ENCODE results near the gene BTBD7.
"Not testable (repeated sequence)": the region's sequence is repeated elsewhere in the genome, so short reads cannot be mapped to it uniquely, and the experiment has no call there.

Gene BTBD7

DNA sequence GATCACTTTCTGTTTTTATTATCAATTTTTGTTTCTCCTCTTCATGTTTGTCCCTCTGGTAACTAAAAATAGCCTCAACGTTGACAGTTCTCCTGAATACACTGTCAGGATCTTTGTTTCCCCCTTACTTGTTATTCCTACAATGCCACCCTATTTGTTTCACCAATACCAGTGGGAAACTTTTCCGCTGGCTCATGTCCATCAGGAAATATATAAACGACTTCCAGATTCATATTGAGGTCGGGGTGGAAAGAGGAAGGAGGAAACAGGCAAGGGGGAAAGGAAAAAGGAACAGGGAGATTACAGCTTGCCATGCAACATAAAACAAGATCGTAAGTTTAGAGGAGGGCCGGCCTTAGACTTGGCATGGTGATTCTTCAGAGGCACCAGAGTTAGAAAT is 61.7 kb downstream of the BTBD7 start:
- DNase-seq: no peak
- TF ChIP-seq GATA1 (IDR thresholded peaks at IDR 0.05; ENCODE audit: low read depth, low read length) (no peak), POLR2A (IDR thresholded peaks at IDR 0.05; ENCODE audit: low read length) (no peak)

DNA sequence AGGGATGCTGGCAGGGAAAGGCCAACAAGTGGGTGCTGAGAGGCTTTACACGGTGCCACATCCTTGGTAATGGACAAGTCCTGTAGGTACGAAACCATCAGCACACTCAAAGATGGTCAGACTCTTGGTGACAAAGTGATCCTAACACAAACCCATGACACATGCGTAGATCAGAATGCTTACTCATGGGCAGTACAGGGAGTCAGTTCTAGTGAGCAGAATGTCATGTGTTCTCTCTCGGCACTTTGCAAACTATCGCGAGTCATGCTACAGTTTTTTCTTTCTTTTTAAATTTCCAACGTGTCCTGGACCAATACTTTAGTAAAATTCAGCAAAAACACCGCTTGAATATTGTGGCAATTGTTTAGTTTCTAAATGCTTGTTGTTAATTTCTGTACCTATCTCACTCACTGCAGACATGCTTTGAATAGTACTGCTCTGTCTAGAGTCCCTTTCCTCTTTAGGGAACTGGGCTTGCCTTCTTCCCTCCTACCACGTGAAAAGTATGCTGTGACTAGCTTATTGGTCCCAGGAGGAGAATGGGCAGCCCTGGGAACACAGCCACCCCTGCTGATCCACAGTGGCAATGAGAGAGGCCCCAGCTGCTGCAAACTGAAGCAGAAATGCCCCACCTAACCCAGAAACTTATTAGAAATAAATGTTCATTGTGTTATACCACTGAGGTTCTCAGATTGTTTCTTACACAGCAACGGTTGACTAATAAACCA is 63.3 kb downstream of the BTBD7 start:
- TF ChIP-seq POLR2A (IDR thresholded peaks at IDR 0.05; ENCODE audit: low read length) (no peak), GATA1 (IDR thresholded peaks at IDR 0.05; ENCODE audit: low read depth, low read length) (no peak)
- peak; percentile 73 to 81 for DNase-seq

DNA sequence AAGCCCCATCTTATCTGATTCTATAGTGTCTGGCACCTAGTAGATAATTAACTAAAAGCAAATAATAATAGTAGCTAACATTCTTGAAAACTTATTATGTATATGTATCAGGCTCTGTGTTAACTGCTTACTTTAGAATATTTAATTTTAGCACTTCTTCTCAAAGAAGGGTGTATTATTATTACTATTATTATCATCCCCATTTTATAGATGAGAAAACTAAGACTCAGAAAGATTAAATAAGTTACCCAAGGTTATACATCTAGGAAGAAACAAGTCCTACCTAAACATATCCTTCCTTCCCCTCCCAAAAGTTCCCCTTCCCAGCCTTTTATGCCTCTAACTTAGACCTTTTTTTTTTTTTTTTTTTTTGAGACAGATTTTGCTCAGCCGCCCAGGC is 64.4 kb downstream of the BTBD7 start:
- no peak for TF ChIP-seq GATA1 (IDR thresholded peaks at IDR 0.05; ENCODE audit: low read depth, low read length)
- no peak for TF ChIP-seq POLR2A (IDR thresholded peaks at IDR 0.05; ENCODE audit: low read length)
- no peak for DNase-seq

DNA sequence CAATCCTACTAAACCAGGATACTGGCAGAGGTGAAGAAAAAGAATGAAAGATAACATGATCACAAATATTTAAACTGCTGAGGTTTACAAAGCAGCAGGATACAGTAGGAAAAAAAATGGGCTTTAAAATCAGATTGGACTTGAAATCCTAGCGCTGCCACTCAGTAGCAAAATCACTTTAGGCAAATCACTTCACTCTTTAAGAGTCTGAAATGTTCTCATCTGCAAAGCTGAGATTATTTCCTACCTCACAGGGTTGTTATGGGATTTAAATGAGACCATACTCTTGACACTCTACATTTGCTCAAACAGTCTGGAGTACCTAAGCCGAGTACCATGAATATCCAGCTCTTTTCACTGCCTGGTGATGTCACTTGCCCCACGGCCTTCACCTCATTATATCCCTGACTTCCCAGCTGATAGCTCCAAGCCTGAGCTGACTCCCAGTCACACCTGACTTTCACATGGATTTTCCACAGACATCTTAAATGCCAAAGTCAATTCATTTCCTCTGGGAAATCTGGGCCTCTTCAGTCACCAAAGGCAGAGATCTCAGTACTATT is 65.6 kb downstream of the BTBD7 start:
- no peak for TF ChIP-seq GATA1 (IDR thresholded peaks at IDR 0.05; ENCODE audit: low read depth, low read length)
- no peak for TF ChIP-seq POLR2A (IDR thresholded peaks at IDR 0.05; ENCODE audit: low read length)

DNA sequence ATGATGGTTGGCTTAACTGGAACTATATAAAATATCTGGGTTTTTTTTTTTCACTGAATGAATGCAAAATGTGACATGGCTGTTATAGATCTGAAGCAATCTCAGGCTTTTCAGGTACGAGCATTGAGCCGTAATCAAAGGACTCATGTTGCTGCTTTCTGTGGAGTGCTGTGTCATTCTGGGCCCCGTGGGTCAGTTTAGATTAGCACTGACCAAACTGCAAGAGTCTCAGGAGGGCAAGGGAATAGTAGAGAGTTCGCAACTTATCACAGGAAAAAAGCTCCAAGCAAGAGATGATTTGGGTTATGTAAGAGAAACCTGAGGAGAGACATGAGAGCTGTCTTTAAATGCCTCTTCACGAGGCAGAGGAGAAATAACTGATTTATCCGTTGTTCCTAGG is 66.7 kb downstream of the BTBD7 start:
- peak; percentile 61 to 65 for DNase-seq
- no peak for TF ChIP-seq GATA1 (IDR thresholded peaks at IDR 0.05; ENCODE audit: low read depth, low read length)
- no peak for TF ChIP-seq POLR2A (IDR thresholded peaks at IDR 0.05; ENCODE audit: low read length)

More for the DNA sequence above, 65.6 kb downstream of the BTBD7 start:
- peak in 1 of 2 experiments; percentile 12 for DNase-seq

DNA sequence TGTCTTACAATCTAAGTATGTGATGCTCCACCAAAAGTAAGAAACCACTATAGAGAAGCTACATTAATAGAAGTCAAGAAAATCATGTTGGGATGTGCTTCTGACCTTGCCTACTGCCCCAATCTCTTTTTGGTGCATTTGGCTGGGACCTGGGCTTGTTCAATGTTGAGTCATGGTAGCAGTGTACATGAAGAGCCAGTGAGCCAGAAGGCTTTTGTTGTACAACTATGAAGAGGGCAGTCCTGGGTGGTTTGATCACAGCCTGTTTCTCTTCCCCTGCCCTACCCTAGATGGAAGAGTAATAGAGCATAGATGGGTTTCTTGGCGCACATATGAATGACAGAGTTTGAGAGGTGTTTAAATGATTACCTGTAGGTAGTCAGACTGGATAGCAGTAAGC is 69.4 kb downstream of the BTBD7 start:
- no peak for DNase-seq
- TF ChIP-seq POLR2A (IDR thresholded peaks at IDR 0.05; ENCODE audit: low read length): no peak
- no peak for TF ChIP-seq GATA1 (IDR thresholded peaks at IDR 0.05; ENCODE audit: low read depth, low read length)

DNA sequence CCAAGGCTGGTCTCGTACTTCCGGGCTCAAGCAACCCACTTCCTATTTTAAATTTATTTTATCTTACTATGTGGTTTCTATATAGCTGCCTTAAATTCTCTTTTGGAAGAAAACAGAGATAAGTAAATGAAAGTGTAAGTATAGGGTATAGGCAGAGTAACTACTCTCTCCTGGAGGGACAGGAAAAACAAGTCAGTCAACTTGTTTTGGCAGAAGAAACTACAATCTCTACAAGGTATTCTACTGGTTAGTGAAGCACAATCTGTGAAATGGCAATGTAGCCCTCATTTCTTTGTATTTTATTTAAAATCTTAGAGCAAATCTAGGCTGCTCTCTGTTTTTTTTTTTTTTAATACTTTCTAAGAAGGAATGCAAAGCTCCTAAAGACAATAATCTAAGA is 70.4 kb downstream of the BTBD7 start:
- no peak for TF ChIP-seq GATA1 (IDR thresholded peaks at IDR 0.05; ENCODE audit: low read depth, low read length)

DNA sequence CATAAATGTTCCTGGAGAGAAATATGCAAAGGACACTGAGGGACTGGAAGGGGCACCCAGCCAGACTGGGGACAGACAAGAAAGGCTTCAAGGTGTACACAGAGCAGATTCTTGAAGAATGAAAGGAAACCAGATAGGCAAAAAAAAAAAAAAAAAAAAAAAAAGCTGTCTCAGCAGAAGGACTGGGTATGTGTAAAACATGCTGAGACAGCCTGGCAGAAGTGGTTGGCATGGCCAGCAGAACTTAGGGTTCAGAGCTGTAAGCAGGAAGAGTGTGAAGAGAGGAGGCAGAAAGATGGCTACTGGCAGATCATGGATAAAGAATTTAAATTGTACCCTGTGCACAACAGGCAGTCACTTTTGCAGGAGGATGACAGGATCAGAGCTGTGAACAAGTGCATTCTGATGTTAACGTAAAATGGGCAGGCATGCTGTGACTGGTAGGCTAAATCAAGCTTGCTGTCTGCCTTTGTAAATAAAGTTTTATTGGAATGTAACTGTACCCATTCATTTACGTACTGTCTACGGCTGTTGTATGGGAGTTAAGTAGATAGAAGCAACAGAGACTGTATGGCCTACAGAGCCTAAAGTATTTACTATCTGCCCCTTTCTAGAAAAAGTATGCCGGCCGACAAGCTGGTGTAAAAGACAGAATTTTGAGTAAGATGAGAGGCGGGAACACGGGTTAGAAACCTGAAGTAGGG is 83.6 kb downstream of the BTBD7 start:
- TF ChIP-seq GATA1 (IDR thresholded peaks at IDR 0.05; ENCODE audit: low read depth, low read length): no peak
- no peak for TF ChIP-seq POLR2A (IDR thresholded peaks at IDR 0.05; ENCODE audit: low read length)
- no peak for DNase-seq

More for the DNA sequence above, 70.4 kb downstream of the BTBD7 start:
- DNase-seq: no peak

DNA sequence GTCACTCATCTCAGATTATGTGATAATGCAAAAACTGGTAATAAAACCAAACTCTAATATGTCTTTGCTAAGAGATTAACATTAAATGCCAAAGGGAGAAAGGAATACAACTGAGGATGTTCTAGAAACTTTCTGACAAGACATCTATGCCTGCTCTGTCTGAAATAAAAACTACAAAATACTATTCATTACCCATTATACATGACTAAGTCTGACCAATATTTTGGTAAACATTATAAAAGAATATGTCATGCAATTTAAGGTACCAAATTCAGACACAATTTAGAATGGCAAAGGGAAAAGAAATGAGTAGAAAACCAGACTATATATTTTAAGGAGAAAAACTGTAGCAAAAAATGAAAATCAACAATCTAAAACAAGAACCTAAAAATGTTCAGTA is 86.3 kb downstream of the BTBD7 start:
- TF ChIP-seq POLR2A (IDR thresholded peaks at IDR 0.05; ENCODE audit: low read length): no peak
- no peak for TF ChIP-seq GATA1 (IDR thresholded peaks at IDR 0.05; ENCODE audit: low read depth, low read length)
- no peak for DNase-seq

DNA sequence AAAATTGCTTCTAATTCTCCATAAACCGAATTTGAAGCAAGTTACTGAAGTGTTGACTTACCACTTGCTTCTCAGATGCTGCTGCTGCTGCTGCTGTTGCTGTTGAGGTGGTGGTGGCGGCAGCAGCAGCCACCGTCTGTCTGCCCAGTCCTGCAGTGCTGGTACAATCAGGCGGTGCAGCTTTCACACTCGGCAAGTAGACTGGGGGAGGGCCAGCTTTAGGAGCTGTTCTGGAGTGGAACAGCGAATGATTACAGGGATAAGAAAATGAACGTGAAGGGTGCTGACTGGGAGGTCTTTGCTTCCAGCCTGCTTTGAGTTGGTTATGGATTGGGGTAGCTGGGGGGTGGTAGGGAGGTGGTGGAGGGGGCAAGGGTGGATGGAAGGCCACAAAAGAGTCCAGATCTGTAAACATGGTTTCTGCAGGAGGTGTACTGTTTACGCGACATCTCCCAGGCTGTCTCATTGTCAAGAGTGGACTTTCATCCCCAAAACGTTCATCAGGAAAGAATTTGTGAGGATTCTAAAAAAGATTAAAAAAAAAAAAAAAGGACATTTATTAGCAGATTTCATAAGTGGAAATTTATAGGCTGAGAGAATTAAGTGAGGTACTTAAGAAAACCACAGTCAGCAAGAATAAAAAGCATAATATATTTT is 86.9 kb downstream of the BTBD7 start:
- DNase-seq: no peak

DNA sequence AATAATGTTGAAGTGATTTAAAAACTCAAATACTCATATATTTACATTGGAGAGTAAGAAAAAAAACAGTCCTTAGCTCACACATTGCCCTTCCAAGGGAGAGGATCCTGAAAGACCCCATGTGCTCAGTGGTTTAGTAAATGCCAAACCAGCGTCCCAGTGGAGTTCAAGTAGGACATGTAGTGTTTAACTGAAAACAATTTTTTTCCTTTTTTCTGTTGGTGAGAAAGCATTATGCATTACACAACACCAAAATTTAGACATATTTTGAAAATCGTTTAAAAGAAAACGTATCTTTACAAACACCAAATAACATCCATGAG is 92.2 kb downstream of the BTBD7 start:
- TF ChIP-seq GATA1 (IDR thresholded peaks at IDR 0.05; ENCODE audit: low read depth, low read length): no peak
- no peak for TF ChIP-seq POLR2A (IDR thresholded peaks at IDR 0.05; ENCODE audit: low read length)
- no peak for DNase-seq

More for the DNA sequence above, 86.9 kb downstream of the BTBD7 start:
- TF ChIP-seq GATA1 (IDR thresholded peaks at IDR 0.05; ENCODE audit: low read depth, low read length) (no peak), POLR2A (IDR thresholded peaks at IDR 0.05; ENCODE audit: low read length) (no peak)

DNA sequence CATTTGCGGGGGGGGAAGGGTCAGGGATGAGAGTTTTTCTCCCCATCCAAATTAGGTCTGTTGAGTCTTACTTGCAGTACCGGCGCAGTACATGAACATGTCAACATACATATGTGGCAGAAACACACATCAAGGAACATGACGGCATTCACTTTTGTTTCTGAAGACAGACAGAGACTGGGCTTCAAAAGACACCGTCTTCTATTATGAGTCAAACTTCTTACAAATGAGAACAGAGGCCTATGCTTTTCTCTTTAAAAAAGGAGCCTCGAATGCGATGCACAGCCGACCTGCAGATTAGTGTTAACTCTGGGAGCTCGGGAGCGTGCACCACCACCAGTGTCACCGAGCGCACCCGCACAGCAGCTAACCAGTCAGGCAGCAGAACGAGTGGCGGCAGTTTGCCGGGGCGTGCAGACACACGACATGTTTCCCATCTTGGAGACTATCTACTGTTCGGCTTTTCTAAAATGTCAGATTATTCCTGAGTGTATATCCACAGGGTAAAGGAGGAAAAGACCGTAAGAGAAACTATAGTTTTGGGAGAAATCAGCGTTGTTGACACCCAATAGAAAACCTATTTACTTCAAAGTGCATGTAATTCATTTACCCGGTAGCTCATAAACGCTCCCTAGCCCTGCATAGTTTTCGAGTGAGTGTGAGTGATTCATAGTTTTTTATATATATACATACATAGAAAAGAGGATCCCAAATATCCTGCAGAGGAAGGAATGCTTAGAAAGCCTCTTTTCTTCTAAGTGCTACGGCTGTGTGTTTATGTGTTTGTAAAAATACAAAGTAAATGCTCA is 92.8 kb downstream of the BTBD7 start:
- no peak for DNase-seq
- TF ChIP-seq POLR2A (IDR thresholded peaks at IDR 0.05; ENCODE audit: low read length): no peak
- TF ChIP-seq GATA1 (IDR thresholded peaks at IDR 0.05; ENCODE audit: low read depth, low read length): no peak

DNA sequence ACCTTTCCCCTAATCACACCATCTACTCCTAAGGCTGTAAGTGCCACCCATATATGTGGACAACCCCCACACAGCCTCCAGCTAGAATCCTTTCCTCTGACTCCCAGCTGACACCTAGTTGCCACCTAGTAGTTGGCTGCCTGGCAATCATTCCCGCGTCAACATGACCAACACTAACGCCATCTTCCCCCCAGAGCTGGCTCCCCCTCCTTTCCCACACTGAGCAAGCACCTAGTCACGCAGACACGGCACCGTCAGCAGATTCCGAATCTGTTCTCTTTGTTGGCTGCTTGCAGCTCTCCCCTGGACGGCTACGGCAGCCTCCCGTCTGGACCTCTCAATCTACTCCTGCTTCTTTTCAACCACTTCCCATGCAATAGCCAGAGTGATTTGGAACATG is 98.0 kb downstream of the BTBD7 start:
- no peak for DNase-seq

DNA sequence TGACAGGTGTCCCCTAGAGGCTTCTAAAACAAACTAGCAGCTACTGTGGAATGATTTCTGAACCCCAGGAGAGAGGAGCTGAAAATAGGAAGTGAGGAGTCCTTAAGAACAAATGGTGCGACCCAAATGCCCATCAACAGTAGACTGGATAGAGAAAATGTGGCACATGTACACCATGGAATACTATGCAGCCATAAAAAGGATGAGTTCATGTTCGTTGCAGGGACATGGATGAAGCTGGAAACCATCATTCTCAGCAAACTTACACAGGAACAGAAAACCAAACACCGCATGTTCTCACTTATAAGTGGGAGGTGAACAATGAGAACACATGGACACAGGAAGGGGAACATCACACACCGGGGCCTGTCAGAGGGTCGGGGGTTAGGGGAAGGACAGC is 99.8 kb downstream of the BTBD7 start:
- not testable (repeated sequence) for DNase-seq

More for the DNA sequence above, 98.0 kb downstream of the BTBD7 start:
- no peak for TF ChIP-seq GATA1 (IDR thresholded peaks at IDR 0.05; ENCODE audit: low read depth, low read length)
- TF ChIP-seq POLR2A (IDR thresholded peaks at IDR 0.05; ENCODE audit: low read length): no peak

Data from erythroblast (primary cell).